H1 (cell line): ENCODE results near the gene DNAJC17. TPM values are rescaled to one million over a fixed set of nuclear protein-coding genes. Genes with fewer than 3 reads are reported as not detected.

Source experiments
- CTCF ChIA-PET: fragments of 300-600 bp; sonication (Branson Sonifier 250); formaldehyde crosslinking; loops from one replicate; lab custom pipeline; 2021; ENCODE audit not compliant: partially characterized antibody; lab: Charles Lee
- POLR2A ChIA-PET: fragments of 300-600 bp; sonication (Branson Sonifier 250); formaldehyde crosslinking; loops from one replicate; lab custom pipeline; 2021; ENCODE audit warnings: inconsistent platforms; ENCODE audit not compliant: partially characterized antibody; lab: Charles Lee
- DNase-seq, 2 experiments: peaks; one replicate each; pipeline versions ENCODE4 v3.0.0 to v3.0.0-alpha.2; 2010 to 2022; ENCODE audit warnings: low spot score in 2 of 2, low read depth in 1 of 2, mixed read lengths in 1 of 2
- FAIRE-seq: peaks from 2 replicates; lab custom pipeline; 2011; peaks lifted over from hg19 to GRCh38; lab: Jason Lieb, UNC
- H2AFZ ChIP-seq: 2 replicates; pipeline ENCODE4 v1.8.1; 2012; ENCODE audit warnings: low read length, inconsistent platforms
- H2AK5ac ChIP-seq: 2 replicates; pipeline ENCODE4 v1.6.1; 2013; ENCODE audit warnings: low read depth, low read length
- H2BK120ac ChIP-seq: replicated peaks from 2 replicates; pipeline ENCODE3; 2013; ENCODE audit warnings: low read depth, low read length, inconsistent platforms
- H2BK12ac ChIP-seq: 2 replicates; pipeline ENCODE4 v1.6.1; 2013; ENCODE audit warnings: low read depth, low read length
- H2BK15ac ChIP-seq: 2 replicates; pipeline ENCODE4 v1.6.1; 2013; ENCODE audit warnings: low read length
- H2BK20ac ChIP-seq: 2 replicates; pipeline ENCODE4 v1.6.1; 2013; ENCODE audit warnings: low read length
- H2BK5ac ChIP-seq: 2 replicates; pipeline ENCODE4 v1.6.1; 2013; ENCODE audit warnings: low read depth, low read length
- H3K14ac ChIP-seq: 2 replicates; pipeline ENCODE4 v1.6.1; 2013; ENCODE audit warnings: inconsistent platforms; ENCODE audit not compliant: insufficient read length
- H3K18ac ChIP-seq: 2 replicates; pipeline ENCODE4 v1.6.1; 2013; ENCODE audit warnings: low read length; ENCODE audit errors: extremely low read depth
- H3K23ac ChIP-seq: 2 replicates; pipeline ENCODE4 v1.6.1; 2013; ENCODE audit warnings: inconsistent platforms; ENCODE audit not compliant: insufficient read length
- H3K23me2 ChIP-seq: 2 replicates; pipeline ENCODE4 v1.6.1; 2013; ENCODE audit warnings: low read depth, low read length
- H3K27ac ChIP-seq: 2 replicates; pipeline ENCODE4 v1.6.1; 2011; ENCODE audit warnings: low read depth, low read length, inconsistent platforms
- H3K27me3 ChIP-seq, 4 experiments: replicated peaks in 1 of 4; 1 replicate in 1 of 4; 2 replicates in 3 of 4; pipeline versions ENCODE4 v1.6.1 to v1.8.1; 2011 to 2013; ENCODE audit warnings: low read length in 3 of 4, mild to moderate bottlenecking in 3 of 4, inconsistent platforms in 2 of 4, mixed read lengths in 2 of 4, moderate library complexity in 1 of 4; ENCODE audit not compliant: control insufficient read depth in 3 of 4, insufficient read depth in 3 of 4; ENCODE audit errors: extremely low read depth in 1 of 4
- H3K36me3 ChIP-seq, 4 experiments: 2 replicates each; pipeline versions ENCODE4 v1.6.1 to v1.8.1; 2011 to 2013; ENCODE audit warnings: mild to moderate bottlenecking in 4 of 4, low read length in 3 of 4, moderate library complexity in 2 of 4, control low read depth in 1 of 4, inconsistent platforms in 1 of 4; ENCODE audit not compliant: insufficient read depth in 4 of 4, control insufficient read depth in 2 of 4
- H3K4ac ChIP-seq: replicated peaks from 2 replicates; pipeline ENCODE3; 2013; ENCODE audit warnings: low read length, low read depth, mixed read lengths, inconsistent platforms; ENCODE audit not compliant: insufficient read length
- H3K4me1 ChIP-seq, 4 experiments: replicated peaks in 1 of 4; 1 replicate in 1 of 4; 2 replicates in 3 of 4; pipeline versions ENCODE4 v1.6.1 to v1.8.1; 2011 to 2013; ENCODE audit warnings: low read length in 3 of 4, inconsistent platforms in 2 of 4, mixed read lengths in 1 of 4; ENCODE audit not compliant: insufficient read depth in 4 of 4, control insufficient read depth in 3 of 4
- H3K4me2 ChIP-seq, 2 experiments: 2 replicates each; pipeline versions ENCODE4 v1.6.1 to v1.8.1; 2011 to 2013; ENCODE audit warnings: low read depth in 2 of 2, low read length in 2 of 2, control low read depth in 1 of 2, inconsistent platforms in 1 of 2, mild to moderate bottlenecking in 1 of 2; ENCODE audit not compliant: insufficient read depth in 1 of 2
- H3K4me3 ChIP-seq, 4 experiments: fragments of 200-600, 300-600 bp in 1 of 4; sonication (generic), shearing (Covaris generic), sonication (Bioruptor Twin) in 1 of 4; 2 replicates each; pipeline versions ENCODE4 v1.5.1 to v1.8.1; 2011 to 2016; ENCODE audit warnings: low read length in 4 of 4, low read depth in 3 of 4, control low read depth in 2 of 4, inconsistent platforms in 2 of 4, mild to moderate bottlenecking in 2 of 4, mixed read lengths in 1 of 4, moderate library complexity in 1 of 4; ENCODE audit not compliant: insufficient read depth in 2 of 4; ENCODE audit errors: extremely low read depth in 1 of 4
- H3K56ac ChIP-seq: replicated peaks from 2 replicates; pipeline ENCODE3; 2013; ENCODE audit warnings: low read depth, mild to moderate bottlenecking, mixed read lengths, low read length, inconsistent platforms; ENCODE audit not compliant: insufficient read length
- H3K79me1 ChIP-seq: 2 replicates; pipeline ENCODE4 v1.6.1; 2013; ENCODE audit warnings: low read depth, low read length, control low read depth
- H3K79me2 ChIP-seq, 2 experiments: 2 replicates each; pipeline versions ENCODE4 v1.6.1 to v1.8.1; 2012 to 2013; ENCODE audit warnings: low read length in 2 of 2, mild to moderate bottlenecking in 2 of 2, inconsistent platforms in 1 of 2; ENCODE audit not compliant: insufficient read depth in 2 of 2, control insufficient read depth in 1 of 2
- H3K9ac ChIP-seq, 4 experiments: replicated peaks in 1 of 4; 1 replicate in 1 of 4; 2 replicates in 3 of 4; pipeline versions ENCODE4 v1.6.1 to v1.8.1; 2011 to 2013; ENCODE audit warnings: low read depth in 3 of 4, low read length in 3 of 4, control low read depth in 2 of 4, mild to moderate bottlenecking in 2 of 4, moderate library complexity in 2 of 4, inconsistent platforms in 1 of 4; ENCODE audit errors: extremely low read depth in 1 of 4
- H3K9me3 ChIP-seq, 2 experiments: 2 replicates each; pipeline versions ENCODE4 v1.6.1 to v1.8.1; 2012 to 2013; ENCODE audit warnings: mild to moderate bottlenecking in 2 of 2, moderate library complexity in 2 of 2, control low read depth in 1 of 2, inconsistent platforms in 1 of 2, low read depth in 1 of 2, low read length in 1 of 2, mixed read lengths in 1 of 2; ENCODE audit not compliant: insufficient read depth in 2 of 2
- H4K20me1 ChIP-seq, 2 experiments: replicated peaks in 1 of 2; 2 replicates each; pipeline versions ENCODE3 to v1.8.1; 2011 to 2013; ENCODE audit warnings: inconsistent platforms in 2 of 2, low read length in 2 of 2, mild to moderate bottlenecking in 1 of 2; ENCODE audit not compliant: insufficient read depth in 2 of 2, control insufficient read depth in 1 of 2
- H4K5ac ChIP-seq: 2 replicates; pipeline ENCODE4 v1.6.1; 2013; ENCODE audit warnings: low read length, low read depth, mixed read lengths, inconsistent platforms; ENCODE audit not compliant: insufficient read length
- H4K8ac ChIP-seq: 2 replicates; pipeline ENCODE4 v1.8.0; 2013; ENCODE audit warnings: mild to moderate bottlenecking, moderate library complexity, low read length, inconsistent platforms; ENCODE audit not compliant: insufficient read depth; ENCODE audit errors: extremely low read depth
- H4K91ac ChIP-seq: replicated peaks from 2 replicates; pipeline ENCODE3; 2013; ENCODE audit warnings: low read length, mixed read lengths, inconsistent platforms; ENCODE audit not compliant: insufficient read length
- EP300 ChIP-seq, 2 experiments: IDR thresholded peaks; 1 replicate in 1 of 2; 2 replicates in 1 of 2; pipeline ENCODE4 v1.6.1; 2011 to 2012; ENCODE audit warnings: low read depth in 2 of 2, low read length in 2 of 2, mild to moderate bottlenecking in 2 of 2, borderline replicate concordance in 1 of 2, inconsistent platforms in 1 of 2, moderate library complexity in 1 of 2
- JUND ChIP-seq: IDR thresholded peaks from 2 replicates; pipeline ENCODE4 v1.6.1; 2011; ENCODE audit warnings: mild to moderate bottlenecking, improper control_type of control experiment, low read length
- USF2 ChIP-seq: IDR thresholded peaks from 2 replicates; pipeline ENCODE4 v1.6.1; 2011; ENCODE audit warnings: low read length, improper control_type of control experiment
- WGBS, 2 experiments: shearing (Covaris generic) in 1 of 2; methylation state at CpG; one replicate each; pipeline versions ENCODE4 v1.1.6 to v1.1.7; 2013 to 2015; ENCODE audit warnings: low lambda C conversion rate in 2 of 2, mixed read lengths in 2 of 2, inconsistent platforms in 1 of 2, low coverage in 1 of 2, missing lambda C conversion rate in 1 of 2; ENCODE audit not compliant: insufficient replicate concordance in 2 of 2, insufficient coverage in 1 of 2, insufficient read length in 1 of 2; ENCODE audit errors: extremely low coverage in 1 of 2, missing lambda C conversion rate in 1 of 2; 5-methylcytosine and 5-hydroxymethylcytosine counted together
- polyA plus RNA-seq, 7 experiments: library from polyadenylated mRNA; depleted of rRNA in 3 of 7; stranded (reverse) in 5 of 7; unstranded in 2 of 7; fragments of >200 nt in 5 of 7; fragments of 200-250 nt in 2 of 7; gene quantifications; 1 replicate in 5 of 7; 2 replicates in 1 of 7; 4 replicates in 1 of 7; pipeline versions ENCODE4 v1.2.1 to v1.2.3, GENCODE V29; 2011 to 2013; ENCODE audit warnings: missing spikeins in 2 of 7, mixed read lengths in 2 of 7
- total RNA-seq: library from RNA; stranded (reverse); fragmentation: NEBNext Ultra II Directional; extraction: Animal tissue kit (Norgen Biotek cat#: 25700); gene quantifications from 2 replicates; pipeline ENCODE4 v1.2.1, GENCODE V29; 2021

DNAJC17 gene
- total and polyA plus RNA-seq, 2 of the 8 experiments (the other 6 are each of a cell fraction or from before 2014, with no cell fraction given): 39.5 to 45.4 TPM

DNA sequence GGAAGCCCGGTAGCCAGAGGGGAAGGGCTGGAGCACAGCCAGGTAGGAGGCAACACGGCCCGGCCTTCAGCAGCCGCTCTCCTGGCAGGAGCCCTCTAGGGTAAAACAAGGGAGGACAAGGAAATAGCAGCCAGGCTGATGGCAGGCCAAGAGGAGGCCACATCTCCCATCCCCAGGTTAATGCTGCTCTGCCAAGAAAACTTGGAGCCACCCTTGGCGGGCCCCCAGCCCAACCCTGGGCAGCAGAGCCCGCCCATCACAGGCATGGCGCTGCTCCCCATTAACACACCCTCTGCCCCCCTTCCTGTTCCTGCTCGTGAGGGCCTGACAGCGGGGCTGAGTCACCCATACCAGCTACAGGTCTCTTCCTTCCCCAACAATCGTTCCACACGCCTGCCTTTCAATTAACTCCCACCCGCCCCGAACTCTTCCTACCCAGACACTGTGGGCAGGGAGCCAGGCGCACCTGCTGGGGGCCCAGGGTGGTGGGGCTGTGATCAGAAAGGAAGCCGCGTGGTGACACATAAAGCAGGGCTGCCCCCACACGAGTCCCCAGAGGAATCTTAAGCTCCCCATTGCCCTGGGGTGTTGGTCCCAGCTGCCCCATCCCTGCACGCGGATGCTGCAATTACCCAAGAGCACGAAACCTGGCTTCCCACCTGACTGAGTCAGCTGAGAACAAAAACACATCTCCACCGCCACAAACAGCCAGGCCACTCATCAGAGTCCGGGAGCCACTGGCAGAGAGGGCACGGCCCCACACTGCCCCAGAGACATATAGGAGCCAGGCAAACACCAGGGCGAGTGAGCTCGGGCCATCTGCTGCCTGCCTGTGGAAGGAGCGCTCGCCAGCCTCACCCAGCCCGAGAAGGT lies 37.8 kb downstream of the DNAJC17 start, which contains the start of gene C15orf62:
Gene C15orf62, plus strand, starts transcription at position 707 of the 873 bp plus-strand sequence. CDS start 516 bp downstream, outside the sequence.
- Histone ChIP-seq H2AK5ac (no peak within 1 kb of the TSS), H2BK120ac (no peak within 1 kb of the TSS), H3K79me1 (no peaks in the 10 kb centered on the region; the same call in 1 of the 2 replicates), H4K91ac (no peak within 1 kb of the TSS), H2BK12ac (no peak within 1 kb of the TSS), H3K4ac (no peak within 1 kb of the TSS), H3K27ac (no peak within 1 kb of the TSS; the same call in 1 of the 2 replicates), H3K18ac (no peak within 1 kb of the TSS), H2BK5ac (no peak within 1 kb of the TSS; the same call in 1 of the 2 replicates), H4K5ac (no peak within 1 kb of the TSS), H3K4me1 (peaks cover 5 to 27% (median 15%) of the 10 kb centered on the region in 4 experiments), H3K27me3 (no peaks in the 10 kb centered on the region), H2BK20ac (no peak within 1 kb of the TSS), H4K8ac (no peak within 1 kb of the TSS; the same call in 1 of the 2 replicates), H3K23ac (no peak within 1 kb of the TSS), H3K36me3 (peaks cover 0 to 8% (median 0%) of the 10 kb centered on the region in 4 experiments; a peak in 2 of 8 replicates), H3K4me2 (no peak within 1 kb of the TSS), H3K9ac (no peak within 1 kb of the TSS; a peak in 1 of 7 replicates), H3K14ac (no peak within 1 kb of the TSS), H3K23me2 (peaks cover 2% of the 10 kb centered on the region; the same call in 1 of the 2 replicates), H2AFZ (no peak within 1 kb of the TSS), H4K20me1 (peaks cover 0 to 2% of the 10 kb centered on the region in 2 experiments), H3K56ac (no peak within 1 kb of the TSS), H2BK15ac (no peak within 1 kb of the TSS), H3K4me3 (no peak within 1 kb of the TSS), H3K9me3 (no peaks in the 10 kb centered on the region), H3K79me2 (no peaks in the 10 kb centered on the region)
- CTCF ChIA-PET: interaction anchor here (0.6 to 15.3 kb wide), 9 partner anchors 14 to 179 kb away, joined by 3 to 184 read pairs (median 7); no protein-coding TSS in a partner anchor
- DNase-seq (no peak), FAIRE-seq (no peak)
- POLR2A ChIA-PET: interaction anchor here (0.9 to 2.7 kb wide), 6 partner anchors 10 to 319 kb away, joined by 3 to 11 read pairs (median 4); no protein-coding TSS in a partner anchor
- 90% methylated on average over 28 of the region's 28 CpGs; no CpG with 5 or more reads in 1 of the 2 experiments for WGBS, 2 experiments
- TF ChIP-seq EP300 (IDR thresholded peaks at IDR 0.05; ENCODE audit: borderline replicate concordance in 1 of 2, low read depth in 2 of 2, low read length in 2 of 2): no peak
- TF ChIP-seq JUND: no peak
- TF ChIP-seq USF2: no peak
